GDM1 (cell line): ENCODE results near the gene DHX34.
"Not testable (repeated sequence)": the region's sequence is repeated elsewhere in the genome, so short reads cannot be mapped to it uniquely, and the experiment has no call there.

ENCODE experiments used
- DNase-seq: peaks from one replicate; lab custom pipeline; 2025; lab: John Stamatoyannopoulos, UW

Gene DHX34

DNA sequence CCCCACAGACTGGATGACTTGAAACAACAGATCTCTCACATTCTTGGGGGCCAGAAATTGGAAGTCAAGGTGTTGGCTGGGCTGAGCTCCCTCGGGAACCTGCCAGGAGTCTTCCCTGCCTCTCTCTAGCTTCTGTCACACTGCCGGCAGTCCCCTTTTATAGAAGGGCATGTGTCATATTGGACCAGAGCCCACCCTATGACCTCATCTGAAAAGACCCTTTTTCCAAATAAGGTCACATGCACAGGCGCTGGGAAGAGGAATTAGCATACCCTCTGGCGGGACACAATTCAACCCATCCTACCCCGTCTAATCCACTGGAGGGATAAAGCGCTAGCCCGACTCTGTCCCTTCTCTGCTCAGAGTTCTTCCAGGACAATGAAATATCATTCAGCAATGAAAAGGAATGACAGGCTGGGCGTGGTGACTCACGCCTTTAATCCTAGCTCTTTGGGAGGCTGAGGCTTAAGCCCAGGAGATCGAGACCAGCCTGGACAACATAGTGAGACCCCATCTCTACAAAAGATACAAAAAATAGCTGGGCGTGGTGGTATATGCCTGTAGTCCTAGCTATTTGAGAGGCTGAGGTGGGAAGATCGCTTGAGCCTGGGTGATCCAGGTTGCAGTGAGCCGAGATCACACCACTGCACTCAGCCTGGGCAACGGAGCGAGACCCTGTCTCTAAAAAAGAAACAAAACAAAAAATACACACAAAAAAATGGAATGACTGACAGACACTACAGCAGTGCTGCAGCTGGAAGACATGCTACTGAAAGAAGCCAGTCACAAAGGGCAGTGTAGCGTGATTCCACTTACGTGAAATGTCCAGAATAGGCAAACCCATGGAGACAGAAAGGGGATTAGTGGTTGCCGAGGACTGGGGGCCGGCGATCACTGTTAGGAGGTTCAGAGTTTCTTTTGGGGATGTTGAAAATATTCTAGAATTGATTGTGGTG, 41.7 kb downstream of the DHX34 start:
- no peak for DNase-seq

- peak; percentile 34 for DNase-seq
Observed at GRCh38 chr19:47391510-47392223, 42.6 kb downstream of the DHX34 start.

DNA sequence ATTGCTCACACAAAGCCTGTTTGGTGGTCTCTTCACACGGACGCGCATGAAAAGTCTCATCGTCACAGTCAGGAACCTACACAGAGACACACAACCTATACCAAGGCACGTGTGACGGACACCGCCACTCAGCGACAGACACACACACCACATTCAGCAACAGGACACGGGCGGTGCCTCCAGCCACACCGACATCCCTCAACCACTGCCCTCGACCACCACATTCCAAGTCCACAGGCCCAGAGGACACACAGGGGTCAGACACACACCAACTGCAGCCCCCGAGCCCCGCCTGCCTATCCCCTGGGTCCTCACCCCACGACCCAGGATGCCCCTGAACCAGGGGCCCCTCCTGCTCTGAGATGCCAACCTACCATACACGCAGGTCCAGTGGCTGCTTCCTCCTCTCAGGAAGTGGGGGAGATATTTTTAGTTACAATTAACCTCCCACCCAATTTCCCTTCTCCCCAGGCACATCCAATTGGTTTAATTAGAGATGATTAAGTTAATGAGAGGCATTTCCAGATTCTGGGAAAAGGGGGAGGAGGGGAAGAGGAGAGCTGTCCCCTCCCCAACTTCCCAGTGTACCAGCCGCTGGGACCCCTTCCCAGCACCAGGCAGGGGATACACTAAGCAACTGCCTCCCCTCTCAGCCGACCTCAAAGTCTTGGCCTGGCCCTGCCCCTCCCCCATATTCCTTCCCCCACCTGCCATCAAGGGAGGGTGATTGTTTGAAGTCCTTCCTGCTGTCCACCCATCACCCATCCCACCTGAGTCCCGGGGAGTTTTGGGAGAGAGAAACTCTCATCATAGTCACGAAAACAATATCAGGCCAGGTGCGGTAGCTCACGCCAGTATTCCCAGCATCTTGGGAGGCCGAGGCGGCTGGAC, 49.8 kb downstream of the DHX34 start:
- no peak for DNase-seq

- DNase-seq = no peak
Observed at GRCh38 chr19:47402504-47402903, 53.4 kb downstream of the DHX34 start.

- no peak for DNase-seq
Observed at GRCh38 chr19:47404334-47405196, 55.5 kb downstream of the DHX34 start.

DNA sequence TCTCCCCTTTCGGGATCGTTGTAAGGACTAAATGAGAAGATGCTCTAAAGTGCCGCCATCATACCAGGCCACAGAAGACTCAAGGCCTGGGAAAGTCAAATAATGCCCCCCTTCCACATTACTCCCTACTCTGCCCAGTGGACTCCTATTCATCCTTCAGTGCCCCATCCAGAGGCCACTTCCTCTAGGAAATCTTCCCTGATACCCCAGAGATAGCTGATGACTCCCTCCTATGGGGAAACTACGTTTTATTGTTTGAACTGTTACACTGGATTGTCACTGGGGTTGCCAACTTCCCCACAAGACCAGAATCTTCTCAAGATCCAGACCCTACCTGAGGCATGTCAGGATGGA, 56.1 kb downstream of the DHX34 start:
- no peak for DNase-seq

GRCh38 chr19:47405854-47406417, 56.8 kb downstream of the DHX34 start:
- no peak for DNase-seq

DNA sequence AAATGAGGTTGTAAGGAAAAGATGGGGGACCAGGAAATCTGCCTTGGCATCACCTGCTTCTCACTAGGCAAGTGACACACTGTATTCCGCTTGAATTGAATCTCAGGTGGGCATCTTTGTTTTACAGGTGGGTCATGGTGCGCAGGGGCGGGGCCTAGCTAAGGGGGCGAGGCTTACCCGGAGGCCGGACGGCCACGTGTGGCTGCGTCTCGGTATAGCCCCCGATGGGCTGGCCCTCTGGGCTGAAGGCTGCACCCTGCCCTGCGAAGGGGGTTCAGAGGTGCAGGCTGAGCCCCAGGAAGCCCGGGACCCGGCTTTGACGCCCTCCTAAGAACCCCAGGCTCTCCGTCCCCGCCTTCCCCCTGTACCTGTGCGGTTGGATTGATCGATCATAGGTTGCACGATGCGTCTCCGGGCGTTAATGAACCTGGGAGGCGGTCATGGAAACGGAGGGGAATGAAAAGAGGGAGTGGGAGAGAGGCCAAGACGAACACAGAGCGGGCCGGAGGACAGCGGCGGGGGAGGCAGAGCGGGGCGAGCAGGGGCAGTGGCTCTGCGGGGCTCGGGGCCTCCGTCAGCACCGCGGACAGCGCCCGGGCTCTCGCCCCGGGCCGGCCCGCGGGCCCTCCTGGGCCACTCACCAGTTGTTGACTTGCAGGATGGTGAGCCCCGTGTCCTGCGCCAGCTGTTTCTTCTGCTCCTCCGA, 57.7 kb downstream of the DHX34 start:
- no peak for DNase-seq

GRCh38 chr19:47407417-47407774, 58.3 kb downstream of the DHX34 start:
- DNase-seq = no peak

DNA sequence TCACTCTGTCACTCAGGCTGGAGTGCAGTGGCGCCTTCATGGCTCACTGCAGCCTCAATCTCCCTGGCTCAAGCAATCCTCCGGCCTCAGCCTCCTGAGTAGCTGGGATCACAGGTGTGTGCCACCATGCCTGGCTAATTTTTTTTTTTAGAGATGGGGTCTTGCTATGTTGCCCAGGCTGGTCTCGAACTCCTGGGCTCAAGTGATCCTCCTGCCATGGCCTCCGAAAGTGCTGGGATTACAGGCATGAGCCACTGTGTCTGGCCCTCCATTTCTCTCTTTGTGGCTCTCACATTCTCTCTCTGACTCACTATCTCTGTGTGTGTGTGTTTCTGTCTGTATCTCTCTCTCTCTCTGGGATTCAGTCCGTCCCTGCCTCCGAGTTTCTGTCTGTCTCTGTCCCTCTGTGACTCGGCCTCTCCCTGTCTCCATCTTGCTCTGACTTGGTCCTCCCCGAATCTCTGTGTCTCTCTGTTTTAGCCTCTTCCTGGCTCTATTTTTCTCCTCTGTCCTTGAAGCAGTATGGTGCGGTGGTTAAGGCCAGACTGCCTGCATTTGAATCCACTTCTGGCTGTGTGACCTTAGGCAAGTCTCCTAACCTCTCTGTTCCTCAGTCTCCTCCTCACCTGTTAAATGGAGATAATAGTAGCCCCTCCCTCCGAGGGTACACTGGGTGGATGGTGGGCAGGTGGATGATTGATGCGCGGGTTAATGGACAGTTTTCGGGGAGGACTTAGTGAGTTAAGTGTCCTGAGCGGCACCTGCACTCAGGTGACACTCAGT, 59.2 kb downstream of the DHX34 start:
- DNase-seq = no peak

GRCh38 chr19:47411101-47411500, 62.0 kb downstream of the DHX34 start:
- DNase-seq = no peak

GRCh38 chr19:47411696-47412095, 62.6 kb downstream of the DHX34 start:
- DNase-seq = not testable (repeated sequence)

DNA sequence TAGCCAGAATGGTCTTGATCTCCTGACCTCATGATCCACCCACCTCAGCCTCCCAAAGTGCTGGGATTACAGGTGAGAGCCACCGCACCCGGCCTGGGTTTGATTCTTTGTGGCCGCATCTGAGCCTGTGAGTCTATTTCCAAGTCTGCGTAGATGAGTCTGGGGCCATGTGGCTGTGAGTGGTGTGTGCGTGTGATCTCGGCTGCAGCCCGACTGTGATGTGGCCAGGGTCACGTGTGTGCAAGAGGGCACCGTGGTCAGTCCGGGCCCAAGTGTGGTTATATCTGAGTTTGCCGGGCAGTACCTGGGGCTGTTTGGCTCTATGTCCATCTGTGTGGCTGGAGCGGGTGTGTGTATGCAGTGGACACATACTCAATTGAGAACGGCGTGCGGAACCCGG, 64.8 kb downstream of the DHX34 start:
- DNase-seq = no peak

DNA sequence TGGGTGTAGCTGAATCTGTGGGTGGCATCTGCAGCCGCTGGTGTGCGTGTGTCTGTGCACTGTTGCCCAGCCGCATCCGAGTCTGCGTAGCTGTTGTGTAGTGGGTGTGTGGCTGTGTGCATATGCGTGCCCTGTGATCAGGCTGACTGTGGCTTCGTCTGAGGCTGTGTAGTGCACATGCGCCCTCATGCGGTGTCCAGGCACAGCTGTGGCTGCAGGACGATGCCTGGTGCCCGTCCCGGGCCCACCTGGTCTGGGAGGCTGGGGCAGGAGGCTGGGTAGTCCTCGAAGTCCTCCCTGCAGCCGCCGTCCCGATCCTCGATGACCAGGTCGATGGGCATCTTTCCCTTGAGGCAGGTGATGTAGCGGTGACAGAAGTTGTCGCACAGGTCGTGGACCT, 65.4 kb downstream of the DHX34 start:
- DNase-seq = no peak

GRCh38 chr19:47415953-47416642, 67.0 kb downstream of the DHX34 start:
- no peak for DNase-seq

DNA sequence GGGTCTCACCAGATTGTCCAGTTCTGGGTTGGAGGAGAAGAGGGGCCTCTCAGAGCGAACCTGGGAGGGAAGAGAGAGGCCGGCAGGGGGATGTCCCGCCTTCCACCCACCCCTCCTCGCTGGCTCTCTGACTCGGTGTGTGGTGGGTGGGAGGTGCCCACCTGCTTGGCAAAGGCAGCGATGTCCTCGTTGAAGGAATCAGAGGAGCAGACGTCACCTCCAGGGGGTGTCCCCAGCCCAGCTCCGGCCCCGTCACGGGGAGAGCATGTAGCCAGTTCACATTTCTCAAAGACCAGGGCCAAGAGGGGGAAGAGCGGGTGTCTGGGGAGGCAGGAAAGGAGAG, 67.5 kb downstream of the DHX34 start:
- DNase-seq = no peak

GRCh38 chr19:47417107-47417745, 68.1 kb downstream of the DHX34 start:
- DNase-seq = no peak
